CD14-positive monocyte (primary cell): ENCODE data around the gene ATXN1. TPM values are rescaled to one million over a fixed set of nuclear protein-coding genes. Genes with fewer than 3 reads are reported as not detected.

Experiments used
- DNase-seq, 3 donors: peaks; one replicate each; pipeline ENCODE4 v3.0.0-alpha.2; 2011 to 2022
- H2AFZ ChIP-seq: 2 replicates; pipeline ENCODE4 v1.6.0; 2012; ENCODE audit warnings: mild to moderate bottlenecking, low read depth, low read length, inconsistent platforms; ENCODE audit not compliant: insufficient read depth, poor library complexity, severe bottlenecking
- H3K27ac ChIP-seq, 2 donors: 1 replicate in 1 of 2; 2 replicates in 1 of 2; pipeline ENCODE4 v1.5.1; 2012 to 2013; ENCODE audit warnings: low read length in 2 of 2, control low read depth in 1 of 2, inconsistent platforms in 1 of 2, low read depth in 1 of 2, mild to moderate bottlenecking in 1 of 2
- H3K27me3 ChIP-seq, 2 donors: one replicate each; pipeline versions ENCODE4 v1.6.0 to v1.6.1; 2011 to 2013; ENCODE audit warnings: low read length in 2 of 2; ENCODE audit not compliant: control insufficient read depth in 2 of 2, insufficient read depth in 2 of 2
- H3K36me3 ChIP-seq, 2 donors: replicated peaks in 1 of 2; 1 replicate in 1 of 2; 2 replicates in 1 of 2; pipeline versions ENCODE4 v1.5.1 to v1.6.1; 2012 to 2013; ENCODE audit warnings: low read length in 2 of 2, control low read depth in 1 of 2, inconsistent platforms in 1 of 2, mild to moderate bottlenecking in 1 of 2; ENCODE audit not compliant: insufficient read depth in 2 of 2, control insufficient read depth in 1 of 2
- H3K4me1 ChIP-seq, 2 donors: 1 replicate in 1 of 2; 2 replicates in 1 of 2; pipeline versions ENCODE4 v1.5.1 to v1.6.1; 2012 to 2013; ENCODE audit warnings: low read length in 2 of 2, control low read depth in 1 of 2, inconsistent platforms in 1 of 2, mild to moderate bottlenecking in 1 of 2, moderate library complexity in 1 of 2; ENCODE audit not compliant: insufficient read depth in 2 of 2, control insufficient read depth in 1 of 2
- H3K4me2 ChIP-seq: replicated peaks from 2 replicates; pipeline ENCODE3; 2012; ENCODE audit warnings: low read length, moderate library complexity, mild to moderate bottlenecking; ENCODE audit not compliant: poor library complexity, severe bottlenecking; ENCODE audit errors: extremely low read depth
- H3K4me3 ChIP-seq, 3 experiments: fragments of 200-600 bp in 1 of 3; sonication (generic) in 1 of 3; replicated peaks in 1 of 3; 1 replicate in 2 of 3; 2 replicates in 1 of 3; pipeline ENCODE4 v1.5.1; 2011 to 2013; ENCODE audit warnings: low read length in 3 of 3, mild to moderate bottlenecking in 3 of 3, control low read depth in 2 of 3, low read depth in 2 of 3, inconsistent platforms in 1 of 3, moderate library complexity in 1 of 3
- H3K79me2 ChIP-seq: 2 replicates; pipeline ENCODE4 v1.6.0; 2012; ENCODE audit warnings: mild to moderate bottlenecking, control low read depth, inconsistent platforms, low read length, moderate library complexity; ENCODE audit not compliant: insufficient read depth
- H3K9ac ChIP-seq: 2 replicates; pipeline ENCODE4 v1.6.0; 2017; ENCODE audit warnings: low read length, mild to moderate bottlenecking; ENCODE audit not compliant: insufficient read depth, poor library complexity, severe bottlenecking
- H3K9me3 ChIP-seq, 2 donors: replicated peaks in 1 of 2; 1 replicate in 1 of 2; 2 replicates in 1 of 2; pipeline versions ENCODE4 v1.5.1 to v1.6.1; 2012 to 2013; ENCODE audit warnings: low read length in 2 of 2, control low read depth in 1 of 2; ENCODE audit not compliant: control insufficient read depth in 1 of 2, insufficient read depth in 1 of 2
- H4K20me1 ChIP-seq: 2 replicates; pipeline ENCODE4 v1.6.0; 2012; ENCODE audit warnings: mild to moderate bottlenecking, low read length, control low read depth, moderate library complexity; ENCODE audit not compliant: insufficient read depth
- H3K27ac Mint-ChIP-seq, 7 donors: one replicate each; pipeline ENCODE4 v1.8.0; 2020; ENCODE audit warnings: mild to moderate bottlenecking in 7 of 7, mixed read lengths in 7 of 7, moderate library complexity in 6 of 7, inconsistent platforms in 2 of 7
- H3K27me3 Mint-ChIP-seq, 3 donors: one replicate each; pipeline ENCODE4 v1.8.0; 2021 to 2022; ENCODE audit warnings: low read depth in 3 of 3, mild to moderate bottlenecking in 3 of 3, mixed read lengths in 3 of 3, moderate library complexity in 3 of 3, inconsistent platforms in 1 of 3
- H3K36me3 Mint-ChIP-seq, 2 donors: one replicate each; pipeline ENCODE4 v1.8.0; 2020; ENCODE audit warnings: mixed read lengths in 2 of 2, inconsistent platforms in 1 of 2, mild to moderate bottlenecking in 1 of 2
- H3K4me1 Mint-ChIP-seq: one replicate; pipeline ENCODE4 v1.8.0; 2020; ENCODE audit warnings: mild to moderate bottlenecking, mixed read lengths
- H3K4me3 Mint-ChIP-seq, 2 donors: one replicate each; pipeline ENCODE4 v1.8.0; 2020; ENCODE audit warnings: mild to moderate bottlenecking in 2 of 2, mixed read lengths in 2 of 2, moderate library complexity in 1 of 2
- H3K9me3 Mint-ChIP-seq, 7 donors: one replicate each; pipeline ENCODE4 v1.8.0; 2020 to 2022; ENCODE audit warnings: mixed read lengths in 7 of 7, mild to moderate bottlenecking in 6 of 7, moderate library complexity in 6 of 7, inconsistent platforms in 2 of 7
- CTCF ChIP-seq: fragments of 200-600 bp; IDR thresholded peaks from one replicate; pipeline ENCODE4 v1.8.0; 2022; ENCODE audit warnings: antibody characterized with exemption, mild to moderate bottlenecking
- WGBS: methylation state at CpG from one replicate; pipeline ENCODE4 v1.1.5; 2013; ENCODE audit warnings: missing lambda C conversion rate; ENCODE audit not compliant: insufficient coverage; 5-methylcytosine and 5-hydroxymethylcytosine counted together
- intact Hi-C, 2 donors: fragments of 100-400 bp; cut with micrococcal nuclease; formaldehyde crosslinking; loops; one replicate each; pipeline versions ENCODE4 v1.15.0 to v1.15.1; 2023
- polyA plus RNA-seq, 3 donors: library from polyadenylated mRNA; depleted of rRNA in 1 of 3; unstranded in 2 of 3; stranded (reverse) in 1 of 3; fragments of 300-500 nt in 2 of 3; fragments of >200 nt in 1 of 3; fragmentation: Illumina TruSeq in 2 of 3; gene quantifications; 1 replicate in 2 of 3; 2 replicates in 1 of 3; pipeline ENCODE4 v1.2.3, GENCODE V29; 2012 to 2021

Gene ATXN1
- polyA plus RNA-seq, 3 donors = 8.8 to 19.1 (median 10.9) TPM

GRCh38 chr6:16700916-16701234 lies 60.4 kb downstream of the ATXN1 start:
- peak overlapping the region; percentile 31 to 97 (median 78) for H3K27ac Mint-ChIP-seq
- Histone ChIP-seq H3K4me3 (peak overlapping the region; percentile 30 to 67 (median 37)), H3K4me2 (peak overlapping the region; percentile 72), H3K27ac (peak overlapping the region in 1 of 2 donors; percentile 78), H2AFZ (peak overlapping the region; percentile 72), H3K36me3 (no peaks in the 10 kb centered on the region), H4K20me1 (peaks cover 14% of the 10 kb centered on the region), H3K9ac (peak overlapping the region; percentile 30), H3K27me3 (no peaks in the 10 kb centered on the region), H3K4me1 (peaks cover 75 to 81% of the 10 kb centered on the region in 2 donors), H3K9me3 (no peaks in the 10 kb centered on the region), H3K79me2 (peaks cover 73% of the 10 kb centered on the region)
- no peak for TF ChIP-seq CTCF
- peak overlapping the region; percentile 76 to 93 for H3K4me3 Mint-ChIP-seq
- WGBS = no CpG with 5 or more reads among the region's 5 CpGs
- peaks cover 85% of the 10 kb centered on the region for H3K4me1 Mint-ChIP-seq
- H3K27me3 Mint-ChIP-seq = no peaks in the 10 kb centered on the region
- intact Hi-C loops = no loop called here
- H3K9me3 Mint-ChIP-seq = no peaks in the 10 kb centered on the region
- peaks cover 3 to 5% of the 10 kb centered on the region in 2 donors for H3K36me3 Mint-ChIP-seq
- no peak for DNase-seq

- peak overlapping the region; percentile 72 for H3K4me2 ChIP-seq
- no peak for DNase-seq
- 33% methylated on average over 3 of the region's 13 CpGs for WGBS
- no peaks in the 10 kb centered on the region for H3K27me3 ChIP-seq
- peaks cover 11% of the 10 kb centered on the region for H4K20me1 ChIP-seq
- Mint-ChIP-seq H3K27me3 (no peaks in the 10 kb centered on the region), H3K4me3 (peak overlapping the region; percentile 76 to 93), H3K9me3 (no peaks in the 10 kb centered on the region), H3K4me1 (peaks cover 83% of the 10 kb centered on the region), H3K36me3 (peaks cover 3% of the 10 kb centered on the region in 2 donors), H3K27ac (peak overlapping the region; percentile 77 to 97 (median 82))
- H3K9ac ChIP-seq = peak overlapping the region; percentile 30
- TF ChIP-seq CTCF = no peak
- H3K27ac ChIP-seq = peak overlapping the region; percentile 1 to 78
- H3K4me3 ChIP-seq = peak overlapping the region; percentile 30 to 67 (median 37)
- H3K9me3 ChIP-seq = no peaks in the 10 kb centered on the region
- intact Hi-C loops = no loop called here
- peaks cover 75 to 81% of the 10 kb centered on the region in 2 donors for H3K4me1 ChIP-seq
- H3K79me2 ChIP-seq = peaks cover 73% of the 10 kb centered on the region
- peak overlapping the region; percentile 72 for H2AFZ ChIP-seq
- no peaks in the 10 kb centered on the region for H3K36me3 ChIP-seq
These were observed 60.9 kb downstream of the ATXN1 start for GRCh38 chr6:16700202-16700915.
